GM21528 (cell line): Measurements from ENCODE around the gene CCDC188.

Experiments
- ATAC-seq: cut with Tn5 transposase; IDR thresholded peaks from one replicate; pipeline ENCODE4 v1.9.1; 2021; ENCODE audit warnings: mild to moderate bottlenecking, moderate library complexity; ENCODE audit not compliant: unreplicated experiment, low FRiP score

Gene CCDC188

GRCh38 chr22:20152464-20152890 is 1.6 kb upstream of the CCDC188 start:
- ATAC-seq = no peak

DNA sequence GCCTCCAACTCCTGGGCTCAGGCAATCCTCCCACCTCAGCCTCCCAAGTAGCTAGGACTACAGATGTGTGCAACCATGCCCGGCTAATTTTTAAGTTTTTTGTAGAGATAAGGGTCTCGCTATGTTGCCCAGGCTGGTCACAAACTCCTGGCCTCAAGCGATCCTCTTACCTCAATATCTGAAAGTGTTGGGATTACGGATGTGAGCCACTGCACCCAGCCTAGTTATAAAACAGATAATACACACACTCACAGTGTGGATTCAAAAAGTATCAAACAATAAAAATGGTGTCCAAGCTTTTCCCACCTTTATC is 377 bp upstream of the CCDC188 start:
- ATAC-seq = no peak

DNA sequence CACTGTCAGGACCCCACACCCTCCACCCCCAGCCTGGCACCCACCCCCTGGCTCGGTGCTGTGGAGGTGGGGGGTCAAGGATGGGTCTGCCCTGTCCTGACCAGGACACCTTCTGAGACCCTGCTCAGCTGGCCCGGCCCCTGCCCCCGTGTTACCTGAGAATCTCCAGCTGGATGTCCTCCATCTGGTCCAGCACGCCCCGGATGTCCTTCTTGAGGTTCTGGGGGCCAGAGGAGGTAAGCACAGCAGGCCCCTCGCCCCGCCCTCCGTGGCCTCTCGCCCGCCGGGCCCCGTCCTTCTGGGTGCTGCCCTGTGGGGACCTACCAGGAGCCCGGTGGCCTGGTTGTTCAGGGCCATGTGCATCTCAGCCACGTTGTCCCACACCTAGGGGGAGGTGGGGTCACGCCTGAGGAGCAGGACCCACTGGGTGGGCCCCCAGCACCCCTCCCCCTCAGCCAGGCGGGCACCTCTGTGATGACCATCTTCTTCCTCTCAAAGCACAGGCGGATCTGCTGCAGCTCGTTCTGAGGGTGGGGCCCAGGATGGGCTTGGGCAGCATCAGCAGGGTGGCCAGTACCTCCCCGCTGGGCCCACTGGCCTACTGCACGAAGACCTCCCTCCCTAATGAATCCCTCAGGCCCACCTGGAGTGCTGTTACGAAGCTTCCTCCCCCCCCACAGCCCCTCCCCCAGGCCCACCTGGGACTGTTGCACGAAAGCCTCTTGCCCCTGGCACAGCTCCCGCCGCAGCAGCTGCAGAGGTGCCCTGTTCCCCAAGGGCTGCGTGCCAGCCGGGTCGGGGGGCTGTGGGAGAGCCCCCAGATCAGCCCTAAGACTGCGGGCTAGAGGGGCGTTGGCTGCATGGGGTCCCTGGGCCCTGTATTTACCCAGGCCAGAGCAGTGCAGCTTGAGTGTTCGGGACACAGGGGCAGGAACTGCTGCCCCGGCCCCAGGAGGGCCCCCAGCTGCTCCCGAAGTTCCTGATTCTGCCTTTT is 1.3 kb downstream of the CCDC188 start:
- ATAC-seq = no peak

GRCh38 chr22:20148414-20148813 is 2.4 kb downstream of the CCDC188 start:
- ATAC-seq = no peak

- no peak for ATAC-seq
Observed at GRCh38 chr22:20147237-20147988, 3.4 kb downstream of the CCDC188 start.

DNA sequence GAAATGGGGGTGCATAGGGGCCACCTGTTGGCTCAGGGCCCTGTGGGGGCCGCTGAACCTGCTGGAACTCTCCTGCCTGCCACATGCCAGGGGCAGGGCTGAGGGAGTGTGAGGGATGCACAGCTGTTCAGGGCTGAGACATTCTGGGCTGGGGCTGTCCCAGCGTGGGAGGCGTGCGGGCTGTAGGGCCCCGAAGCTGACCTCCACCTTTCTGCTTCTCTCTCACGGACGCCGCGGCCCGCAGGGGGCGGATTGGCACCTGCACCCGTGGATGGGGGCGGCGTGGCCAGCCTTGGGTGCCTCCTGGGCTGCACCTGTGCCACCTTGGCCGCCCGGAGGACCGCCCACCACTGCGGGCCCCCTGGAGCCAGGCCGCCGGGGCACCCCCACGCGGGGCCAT is 4.1 kb downstream of the CCDC188 start:
- no peak for ATAC-seq

DNA sequence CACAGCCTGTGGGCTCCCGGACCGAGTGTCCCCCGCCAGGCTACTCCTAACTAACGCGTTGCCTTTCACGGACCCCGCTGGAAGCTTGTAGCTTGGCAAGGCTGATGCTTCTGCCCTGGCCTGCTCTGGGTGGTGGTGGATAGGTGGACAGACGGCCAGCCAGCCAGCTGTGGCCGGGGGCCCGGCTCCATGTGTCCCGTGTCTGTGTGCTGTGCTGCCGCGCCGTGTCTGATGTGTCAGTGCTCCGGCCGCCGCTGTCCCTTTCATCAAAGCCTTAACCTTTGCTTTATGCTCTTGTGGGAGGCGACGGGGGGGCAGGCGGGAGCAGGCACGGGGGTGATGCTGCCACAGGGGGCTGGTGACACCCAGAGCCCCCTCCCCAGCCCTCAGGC is 5.0 kb downstream of the CCDC188 start:
- no peak for ATAC-seq

GRCh38 chr22:20145206-20145831 is 5.5 kb downstream of the CCDC188 start:
- ATAC-seq = no peak

- no peak for ATAC-seq
Observed at GRCh38 chr22:20143883-20144665, 6.8 kb downstream of the CCDC188 start.

- ATAC-seq = no peak
Observed at GRCh38 chr22:20142711-20143621, 7.9 kb downstream of the CCDC188 start.

DNA sequence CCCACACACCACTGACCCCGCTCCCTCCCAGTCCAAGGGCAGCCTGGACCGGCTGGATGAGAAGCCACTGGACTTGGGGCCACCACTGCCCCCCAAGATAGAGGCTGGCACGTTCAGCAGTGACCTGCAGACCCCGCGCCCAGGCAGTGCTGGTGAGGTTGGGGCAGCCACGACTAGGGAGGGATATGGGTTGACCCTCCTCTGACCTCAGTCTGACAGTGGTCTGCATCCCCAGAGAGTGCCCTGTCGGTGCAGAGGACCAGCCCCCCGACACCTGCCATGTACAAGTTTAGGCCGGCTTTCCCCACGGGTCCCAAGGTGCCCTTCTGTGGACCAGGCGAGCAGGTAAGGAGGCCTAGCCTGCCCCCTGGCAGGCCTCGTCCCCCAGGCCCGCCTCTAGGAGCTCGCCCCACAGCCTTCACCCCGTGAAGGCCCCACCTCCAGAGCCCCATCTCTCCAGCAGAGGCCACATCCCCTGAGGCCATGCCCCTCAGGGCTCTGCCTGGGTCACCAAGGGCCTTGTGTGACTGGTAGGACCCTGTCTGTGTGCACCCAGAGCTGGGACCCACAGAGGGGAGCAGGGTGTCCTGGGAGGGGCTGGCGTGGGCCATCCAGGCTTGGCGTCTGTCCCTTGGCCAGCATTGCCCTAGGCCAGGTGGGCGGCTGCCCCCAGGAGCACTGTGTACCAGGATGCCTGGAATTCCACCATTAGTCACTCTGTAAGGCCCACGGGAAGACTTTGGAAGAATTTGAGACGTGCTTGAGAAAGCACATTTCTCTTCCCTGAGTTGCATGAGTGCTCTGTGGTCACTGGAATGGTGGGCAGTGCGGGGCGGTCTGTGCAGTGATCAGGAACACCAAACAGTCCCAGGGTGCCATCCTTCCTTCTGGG is 9.4 kb downstream of the CCDC188 start:
- ATAC-seq = no peak

DNA sequence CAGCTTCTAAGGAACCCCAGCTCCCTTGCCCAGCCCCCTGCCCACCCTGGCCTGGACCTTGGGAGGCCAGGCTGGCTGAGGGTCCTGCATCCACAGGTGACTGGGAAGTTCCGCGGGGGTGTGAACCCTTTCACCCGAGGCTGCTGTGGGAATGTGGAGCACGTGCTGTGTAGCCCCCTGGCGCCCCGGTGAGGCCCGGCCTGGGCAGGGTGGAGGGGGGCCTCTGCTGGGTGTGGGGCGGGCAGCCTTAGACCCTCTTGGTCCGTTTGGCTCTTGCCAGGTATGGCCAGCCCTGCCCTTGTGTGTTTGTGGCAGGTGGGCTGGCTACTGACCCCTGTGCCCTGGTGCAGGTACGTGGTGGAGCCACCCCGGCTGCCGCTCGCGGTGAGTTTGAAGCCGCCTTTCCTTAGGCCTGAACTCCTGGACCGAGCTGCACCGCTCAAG is 10.3 kb downstream of the CCDC188 start:
- ATAC-seq = no peak

DNA sequence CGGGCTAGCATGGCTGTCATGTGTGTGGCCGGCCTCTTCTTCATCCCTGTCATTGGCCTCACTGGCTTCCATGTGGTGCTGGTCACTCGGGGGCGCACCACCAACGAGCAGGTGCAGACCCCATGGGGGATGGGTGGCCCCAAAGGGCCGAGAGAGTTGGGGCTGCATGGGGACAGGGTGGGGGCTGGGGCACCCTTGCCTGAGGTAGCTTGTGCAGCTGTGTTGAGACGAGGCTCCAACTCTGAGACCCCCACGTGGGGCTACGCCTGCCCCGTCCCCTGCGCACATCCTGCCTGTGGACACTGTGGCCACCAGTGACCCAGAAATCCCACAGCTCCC is 10.8 kb downstream of the CCDC188 start:
- ATAC-seq = no peak

DNA sequence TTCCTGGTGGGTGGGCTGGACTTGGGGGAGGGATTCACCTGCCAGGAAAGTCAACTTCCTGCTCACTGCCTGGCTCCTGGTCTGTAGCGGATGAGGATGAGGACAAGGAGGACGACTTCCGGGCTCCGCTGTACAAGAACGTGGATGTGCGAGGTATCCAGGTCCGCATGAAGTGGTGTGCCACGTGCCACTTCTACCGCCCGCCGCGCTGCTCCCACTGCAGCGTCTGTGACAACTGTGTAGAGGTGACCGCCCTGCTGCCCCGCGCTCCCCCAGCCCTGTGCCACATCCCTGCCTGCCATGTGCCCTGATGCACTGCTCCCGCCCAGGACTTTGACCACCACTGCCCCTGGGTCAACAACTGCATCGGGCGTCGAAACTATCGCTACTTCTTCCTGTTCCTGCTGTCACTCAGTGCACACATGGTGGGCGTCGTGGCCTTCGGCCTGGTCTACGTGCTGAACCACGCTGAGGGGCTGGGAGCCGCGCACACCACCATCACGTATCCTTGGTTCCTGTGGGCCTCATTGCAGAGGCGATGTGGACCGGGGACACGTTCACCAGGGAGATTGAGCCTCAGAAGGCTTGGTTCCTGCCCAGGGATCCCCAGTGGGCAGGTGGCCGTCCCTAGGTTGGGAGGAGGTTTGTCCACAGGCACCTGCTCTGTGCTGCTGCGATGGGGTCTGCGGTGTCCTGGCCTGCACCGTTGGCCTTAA is 11.3 kb downstream of the CCDC188 start:
- no peak for ATAC-seq

GRCh38 chr22:20138868-20139267 is 12.0 kb downstream of the CCDC188 start:
- no peak for ATAC-seq

DNA sequence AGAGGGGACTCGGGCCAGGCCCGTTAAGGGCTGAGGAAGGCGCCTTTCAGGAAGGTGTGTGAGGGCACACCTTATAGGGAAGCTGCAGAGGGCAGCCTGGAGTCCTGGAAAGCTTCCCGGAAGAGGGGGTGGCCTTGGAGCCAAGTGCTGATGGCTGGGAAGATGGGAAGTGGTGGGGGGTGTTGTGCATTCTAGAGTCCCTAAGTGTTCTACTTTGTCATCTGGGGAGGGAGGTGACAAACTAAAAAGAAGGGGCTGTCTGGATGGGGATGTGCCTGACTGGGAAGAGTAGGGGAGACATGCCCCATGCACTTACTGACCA is 12.5 kb downstream of the CCDC188 start:
- ATAC-seq = no peak

GRCh38 chr22:20137671-20138416 is 13.0 kb downstream of the CCDC188 start:
- no peak for ATAC-seq
